HCT116 (cell line): Measurements from ENCODE around the gene TMA7B.

Experiments
- EGR1 ChIP-seq: IDR thresholded peaks from 2 replicates; pipeline ENCODE4 v1.6.1; 2012; ENCODE audit warnings: low read depth
- EZH2 ChIP-seq: fragments of 200-600 bp; sonication (generic); IDR thresholded peaks from 2 replicates; pipeline ENCODE4 v1.6.1; 2017; ENCODE audit warnings: antibody characterized with exemption, mixed run types
- POLR2A ChIP-seq: IDR thresholded peaks from 2 replicates; pipeline ENCODE4 v1.7.0; 2011; ENCODE audit warnings: borderline replicate concordance; ENCODE audit not compliant: insufficient read depth, insufficient read length; ENCODE audit errors: extremely low read depth
- POLR2AphosphoS5 ChIP-seq: IDR thresholded peaks from 2 replicates; pipeline ENCODE4 v1.6.1; 2011; ENCODE audit warnings: mild to moderate bottlenecking, low read depth, low read length, moderate library complexity
- SIN3A ChIP-seq: IDR thresholded peaks from 2 replicates; pipeline ENCODE4 v1.6.1; 2012; ENCODE audit warnings: low read depth
- TCF7L2 ChIP-seq: IDR thresholded peaks from 2 replicates; pipeline ENCODE4 v1.7.0; 2011; ENCODE audit warnings: borderline replicate concordance, inconsistent platforms; ENCODE audit not compliant: insufficient read depth, insufficient read length; ENCODE audit errors: extremely low read depth
- YY1 ChIP-seq: IDR thresholded peaks from 2 replicates; pipeline ENCODE4 v1.6.1; 2011; ENCODE audit warnings: low read length, low read depth, moderate library complexity, mild to moderate bottlenecking; ENCODE audit not compliant: insufficient replicate concordance; ENCODE audit errors: extremely low read depth
- ZNF274 ChIP-seq: fragments of 200-500 bp; sonication (Bioruptor generic); IDR thresholded peaks from 2 replicates; pipeline ENCODE4 v1.6.1; 2014; ENCODE audit warnings: mild to moderate bottlenecking, low read depth, low read length, inconsistent platforms
- TF ChIP-seq, protein P1 (sequence below), 3 experiments: fragments of 200-600 bp in 1 of 3; sonication (generic) in 1 of 3; IDR thresholded peaks in 2 of 3; conservative IDR thresholded peaks in 1 of 3; 2 replicates each; pipeline ENCODE4 v1.5.1; 2012 to 2017; ENCODE audit warnings: low read depth in 2 of 3, low read length in 2 of 3, antibody characterized with exemption in 1 of 3, borderline replicate concordance in 1 of 3, control low read depth in 1 of 3, mild to moderate bottlenecking in 1 of 3, mixed read lengths in 1 of 3, mixed run types in 1 of 3, moderate library complexity in 1 of 3; ENCODE audit not compliant: insufficient read depth in 1 of 3
- TF ChIP-seq, protein P2 (sequence below): IDR thresholded peaks from 2 replicates; pipeline ENCODE4 v1.6.1; 2012; ENCODE audit warnings: low read depth
- TF ChIP-seq, protein P3 (sequence below): IDR thresholded peaks from 2 replicates; pipeline ENCODE4 v1.6.1; 2012

DNA sequence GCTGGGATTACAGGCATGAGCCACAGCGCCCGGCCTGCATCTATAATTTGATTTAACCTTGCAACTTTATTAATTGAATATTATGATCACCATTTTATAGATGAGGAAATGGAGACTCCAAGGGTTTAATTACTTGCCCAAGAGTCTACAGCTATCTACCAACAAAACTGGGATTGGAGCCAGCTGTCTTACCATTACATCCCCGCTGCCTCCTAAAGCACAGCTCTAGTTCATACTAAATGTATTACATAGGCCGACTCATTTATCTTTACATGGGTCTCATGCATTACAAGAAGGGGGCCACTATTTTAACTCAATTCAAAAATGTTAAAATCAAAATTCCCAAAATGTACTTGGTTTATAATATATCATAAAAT is 14.1 kb upstream of the TMA7B start:
- TF ChIP-seq, protein P1, sequence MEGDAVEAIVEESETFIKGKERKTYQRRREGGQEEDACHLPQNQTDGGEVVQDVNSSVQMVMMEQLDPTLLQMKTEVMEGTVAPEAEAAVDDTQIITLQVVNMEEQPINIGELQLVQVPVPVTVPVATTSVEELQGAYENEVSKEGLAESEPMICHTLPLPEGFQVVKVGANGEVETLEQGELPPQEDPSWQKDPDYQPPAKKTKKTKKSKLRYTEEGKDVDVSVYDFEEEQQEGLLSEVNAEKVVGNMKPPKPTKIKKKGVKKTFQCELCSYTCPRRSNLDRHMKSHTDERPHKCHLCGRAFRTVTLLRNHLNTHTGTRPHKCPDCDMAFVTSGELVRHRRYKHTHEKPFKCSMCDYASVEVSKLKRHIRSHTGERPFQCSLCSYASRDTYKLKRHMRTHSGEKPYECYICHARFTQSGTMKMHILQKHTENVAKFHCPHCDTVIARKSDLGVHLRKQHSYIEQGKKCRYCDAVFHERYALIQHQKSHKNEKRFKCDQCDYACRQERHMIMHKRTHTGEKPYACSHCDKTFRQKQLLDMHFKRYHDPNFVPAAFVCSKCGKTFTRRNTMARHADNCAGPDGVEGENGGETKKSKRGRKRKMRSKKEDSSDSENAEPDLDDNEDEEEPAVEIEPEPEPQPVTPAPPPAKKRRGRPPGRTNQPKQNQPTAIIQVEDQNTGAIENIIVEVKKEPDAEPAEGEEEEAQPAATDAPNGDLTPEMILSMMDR (IDR thresholded peaks at IDR 0.05 in 2 of 3, conservative IDR thresholded peaks at IDR 0.05 in 1 of 3; ENCODE audit: borderline replicate concordance in 1 of 3, insufficient read depth in 1 of 3, low read depth in 2 of 3, low read length in 2 of 3) = no peak
- TF ChIP-seq POLR2A (no peak), EZH2 (no peak), POLR2AphosphoS5 (no peak), SIN3A (no peak), EGR1 (no peak), TCF7L2 (no peak), YY1 (no peak), ZNF274 (no peak)
- TF ChIP-seq, protein P2, sequence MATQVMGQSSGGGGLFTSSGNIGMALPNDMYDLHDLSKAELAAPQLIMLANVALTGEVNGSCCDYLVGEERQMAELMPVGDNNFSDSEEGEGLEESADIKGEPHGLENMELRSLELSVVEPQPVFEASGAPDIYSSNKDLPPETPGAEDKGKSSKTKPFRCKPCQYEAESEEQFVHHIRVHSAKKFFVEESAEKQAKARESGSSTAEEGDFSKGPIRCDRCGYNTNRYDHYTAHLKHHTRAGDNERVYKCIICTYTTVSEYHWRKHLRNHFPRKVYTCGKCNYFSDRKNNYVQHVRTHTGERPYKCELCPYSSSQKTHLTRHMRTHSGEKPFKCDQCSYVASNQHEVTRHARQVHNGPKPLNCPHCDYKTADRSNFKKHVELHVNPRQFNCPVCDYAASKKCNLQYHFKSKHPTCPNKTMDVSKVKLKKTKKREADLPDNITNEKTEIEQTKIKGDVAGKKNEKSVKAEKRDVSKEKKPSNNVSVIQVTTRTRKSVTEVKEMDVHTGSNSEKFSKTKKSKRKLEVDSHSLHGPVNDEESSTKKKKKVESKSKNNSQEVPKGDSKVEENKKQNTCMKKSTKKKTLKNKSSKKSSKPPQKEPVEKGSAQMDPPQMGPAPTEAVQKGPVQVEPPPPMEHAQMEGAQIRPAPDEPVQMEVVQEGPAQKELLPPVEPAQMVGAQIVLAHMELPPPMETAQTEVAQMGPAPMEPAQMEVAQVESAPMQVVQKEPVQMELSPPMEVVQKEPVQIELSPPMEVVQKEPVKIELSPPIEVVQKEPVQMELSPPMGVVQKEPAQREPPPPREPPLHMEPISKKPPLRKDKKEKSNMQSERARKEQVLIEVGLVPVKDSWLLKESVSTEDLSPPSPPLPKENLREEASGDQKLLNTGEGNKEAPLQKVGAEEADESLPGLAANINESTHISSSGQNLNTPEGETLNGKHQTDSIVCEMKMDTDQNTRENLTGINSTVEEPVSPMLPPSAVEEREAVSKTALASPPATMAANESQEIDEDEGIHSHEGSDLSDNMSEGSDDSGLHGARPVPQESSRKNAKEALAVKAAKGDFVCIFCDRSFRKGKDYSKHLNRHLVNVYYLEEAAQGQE = no peak
- TF ChIP-seq, protein P3, sequence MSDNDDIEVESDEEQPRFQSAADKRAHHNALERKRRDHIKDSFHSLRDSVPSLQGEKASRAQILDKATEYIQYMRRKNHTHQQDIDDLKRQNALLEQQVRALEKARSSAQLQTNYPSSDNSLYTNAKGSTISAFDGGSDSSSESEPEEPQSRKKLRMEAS = no peak
